A549 (cell line): ENCODE measurements around the gene KRT40. TPM values are rescaled to one million over a fixed set of nuclear protein-coding genes. Genes with fewer than 3 reads are reported as not detected.
A peak's percentile ranks its signal among the peaks of the same experiment; 100 is the strongest.

ENCODE experiments used
- ATAC-seq, 2 experiments: fragments of 200-7000 bp in 1 of 2; fragments of >200 bp in 1 of 2; cut with Nextera tagmentation in 1 of 2; cut with Tn5 transposase in 1 of 2; 3 replicates each; pipeline versions ENCODE4 v1.8.0 to v1.9.1; 2018 to 2020; ENCODE audit warnings: mild to moderate bottlenecking in 1 of 2, moderate library complexity in 1 of 2
- CTCF ChIA-PET: fragments of 300-600 bp; sonication (Branson Sonifier 250); formaldehyde crosslinking; extraction: SDS; loops from one replicate; lab custom pipeline; 2021; ENCODE audit warnings: antibody characterized with exemption, inconsistent platforms; lab: Yijun Ruan, JAX
- POLR2A ChIA-PET: fragments of 350-600 bp; formaldehyde crosslinking; extraction: SDS; loops from one replicate; lab custom pipeline; 2021; ENCODE audit warnings: antibody characterized with exemption, inconsistent platforms; lab: Yijun Ruan, JAX
- DNase-seq, 2 experiments: peaks; one replicate each; pipeline versions ENCODE4 v3.0.0 to v3.0.0-alpha.2; 2011 to 2016; ENCODE audit warnings: low read depth in 1 of 2, low spot score in 1 of 2
- FAIRE-seq: peaks from 2 replicates; lab custom pipeline; 2011; peaks lifted over from hg19 to GRCh38; lab: Jason Lieb, UNC
- H3K27ac ChIP-seq, 2 experiments: fragments of >200 bp; sonication (Bioruptor Twin); formaldehyde crosslinking; 3 replicates each; pipeline ENCODE4 v1.5.1; 2016 to 2017
- H3K4me1 ChIP-seq: fragments of >200 bp; sonication (Bioruptor Twin); formaldehyde crosslinking; 3 replicates; pipeline ENCODE4 v1.6.1; 2016
- H3K4me2 ChIP-seq: fragments of >200 bp; sonication (Bioruptor Twin); formaldehyde crosslinking; 3 replicates; pipeline ENCODE4 v1.6.1; 2016
- H3K4me3 ChIP-seq: fragments of >200 bp; sonication (Bioruptor Twin); formaldehyde crosslinking; 3 replicates; pipeline ENCODE4 v1.5.1; 2016
- H3K9me3 ChIP-seq: fragments of >200 bp; sonication (Bioruptor Twin); formaldehyde crosslinking; 3 replicates; pipeline ENCODE4 v1.6.1; 2016
- BHLHE40 ChIP-seq: IDR thresholded peaks from 2 replicates; pipeline ENCODE4 v1.6.1; 2012; ENCODE audit warnings: low read depth, low read length, inconsistent platforms
- CBX2 ChIP-seq: fragments of 200-600 bp; sonication (generic); IDR thresholded peaks from 2 replicates; pipeline ENCODE4 v1.6.1; 2016; ENCODE audit warnings: low read depth, mild to moderate bottlenecking, borderline replicate concordance
- CBX8 ChIP-seq: fragments of 200-600 bp; sonication (generic); IDR thresholded peaks from 2 replicates; pipeline ENCODE4 v1.6.1; 2016
- EP300 ChIP-seq, 2 experiments: fragments of >200 bp; sonication (Bioruptor Twin); formaldehyde crosslinking; IDR thresholded peaks; 2 replicates in 1 of 2; 3 replicates in 1 of 2; pipeline ENCODE4 v1.6.1; 2016 to 2017
- FOXS1 ChIP-seq: fragments of 250-450 bp; sonication (Bioruptor Pico); IDR thresholded peaks from 2 replicates; pipeline ENCODE4 v1.5.0; 2020; ENCODE audit warnings: mild to moderate bottlenecking, moderate library complexity
- HOXB13 ChIP-seq: fragments of 250-450 bp; sonication (Bioruptor Pico); IDR thresholded peaks from 2 replicates; pipeline ENCODE4 v1.5.0; 2020; ENCODE audit warnings: low read depth, mild to moderate bottlenecking, moderate library complexity
- HOXB5 ChIP-seq: fragments of 250-450 bp; sonication (Bioruptor Pico); IDR thresholded peaks from 2 replicates; pipeline ENCODE4 v1.5.0; 2020; ENCODE audit warnings: mild to moderate bottlenecking, moderate library complexity
- JUNB ChIP-seq: fragments of >200 bp; sonication (Bioruptor Twin); formaldehyde crosslinking; IDR thresholded peaks from 2 replicates; pipeline ENCODE4 v1.6.1; 2016
- RAD21 ChIP-seq, 2 experiments: fragments of >200 bp in 1 of 2; sonication (Bioruptor Twin) in 1 of 2; formaldehyde crosslinking in 1 of 2; IDR thresholded peaks in 1 of 2; conservative IDR thresholded peaks in 1 of 2; 2 replicates in 1 of 2; 3 replicates in 1 of 2; pipeline ENCODE4 v1.6.1; 2012 to 2018; ENCODE audit warnings: inconsistent platforms in 1 of 2
- RARB ChIP-seq: fragments of 250-450 bp; sonication (Bioruptor Pico); IDR thresholded peaks from 2 replicates; pipeline ENCODE4 v1.8.0; 2021; ENCODE audit warnings: mild to moderate bottlenecking, moderate library complexity
- RCOR1 ChIP-seq: fragments of 150-350 bp; IDR thresholded peaks from 2 replicates; pipeline ENCODE4 v1.6.1; 2014; ENCODE audit warnings: antibody characterized with exemption, low read length, low read depth
- TP53 ChIP-seq: fragments of 250-450 bp; sonication (Bioruptor Pico); IDR thresholded peaks from 2 replicates; pipeline ENCODE4 v1.5.0; 2021; ENCODE audit warnings: mild to moderate bottlenecking, moderate library complexity
- ZFP36 ChIP-seq: fragments of 450-650 bp; IDR thresholded peaks from 2 replicates; pipeline ENCODE4 v1.6.1; 2014; ENCODE audit warnings: borderline replicate concordance; ENCODE audit not compliant: partially characterized antibody
- WGBS: methylation state at CpG from one replicate; pipeline ENCODE4 v1.1.6; 2017; ENCODE audit errors: missing lambda C conversion rate; 5-methylcytosine and 5-hydroxymethylcytosine counted together
- polyA plus RNA-seq, 4 experiments: library from polyadenylated mRNA; depleted of rRNA in 3 of 4; stranded (reverse); fragments of >200 nt; fragmentation: RNase III in 1 of 4; extraction: RNeasy Plus Mini Kit Qiagen cat#74134 plus additional on column Dnase treatment in 1 of 4; gene quantifications; 2 replicates in 3 of 4; 3 replicates in 1 of 4; pipeline ENCODE4 v1.2.3, GENCODE V29; 2011 to 2017
- TF ChIP-seq, protein P1 (sequence below): fragments of 200-600 bp; sonication (generic); IDR thresholded peaks from 2 replicates; pipeline ENCODE4 v1.6.1; 2016; ENCODE audit warnings: antibody characterized with exemption, mild to moderate bottlenecking, moderate library complexity
- TF ChIP-seq, protein P2 (sequence below): fragments of >200 bp; sonication (Bioruptor Twin); formaldehyde crosslinking; IDR thresholded peaks from 3 replicates; pipeline ENCODE4 v1.5.1; 2016

KRT40 gene
- polyA plus RNA-seq, 2 of the 4 experiments (the other 2 are of a cell fraction): not detected

DNA sequence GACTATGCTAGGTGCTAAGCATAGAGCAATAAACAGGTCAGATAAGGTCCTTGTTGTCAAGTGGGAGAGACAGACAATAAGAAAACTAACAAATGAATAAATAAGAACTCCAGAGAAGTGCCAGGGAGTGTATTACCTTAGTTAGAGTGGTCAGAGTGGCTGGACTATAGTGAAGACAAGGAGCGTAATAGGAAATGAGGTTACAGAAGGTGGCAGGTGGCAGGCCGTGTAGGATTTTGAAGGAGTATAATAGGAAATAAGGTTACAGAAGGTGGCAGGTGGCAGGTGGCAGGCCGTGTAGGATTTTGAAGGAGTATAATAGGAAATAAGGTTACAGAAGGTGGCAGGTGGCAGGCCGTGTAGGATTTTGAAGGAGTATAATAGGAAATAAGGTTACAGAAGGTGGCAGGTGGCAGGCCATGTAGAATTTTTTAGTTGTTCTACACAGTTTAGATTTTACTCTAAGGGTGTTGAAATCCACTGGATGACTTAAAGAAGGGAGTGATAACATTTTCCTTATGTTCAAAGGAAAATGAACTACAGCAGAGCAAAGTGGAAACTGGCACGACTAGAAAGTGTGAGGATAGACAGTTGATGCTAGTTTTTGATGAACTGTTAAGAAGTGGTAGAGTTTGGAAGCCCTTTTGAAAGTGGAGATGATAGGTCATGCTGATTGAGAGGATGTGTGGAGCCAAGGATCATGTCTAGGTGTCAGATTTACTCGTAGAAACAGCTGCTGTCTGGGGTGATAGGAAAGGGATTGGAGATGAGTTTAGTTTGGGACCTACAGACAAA is 28.4 kb upstream of the KRT40 start:
- CTCF ChIA-PET: no interaction called here
- no peak for ATAC-seq
- TF ChIP-seq HOXB13 (CRISPR knock-in tag) (no peak), RARB (CRISPR knock-in tag) (no peak), EP300 (IDR thresholded peaks at IDR 0.05) (no peak), HOXB5 (CRISPR knock-in tag) (no peak), CBX2 (no peak), RAD21 (conservative IDR thresholded peaks at IDR 0.05 in 1 of 2, IDR thresholded peaks at IDR 0.05 in 1 of 2) (no peak), BHLHE40 (no peak), CBX8 (no peak), TP53 (CRISPR knock-in tag) (no peak), ZFP36 (no peak), JUNB (no peak)
- TF ChIP-seq, protein P1, sequence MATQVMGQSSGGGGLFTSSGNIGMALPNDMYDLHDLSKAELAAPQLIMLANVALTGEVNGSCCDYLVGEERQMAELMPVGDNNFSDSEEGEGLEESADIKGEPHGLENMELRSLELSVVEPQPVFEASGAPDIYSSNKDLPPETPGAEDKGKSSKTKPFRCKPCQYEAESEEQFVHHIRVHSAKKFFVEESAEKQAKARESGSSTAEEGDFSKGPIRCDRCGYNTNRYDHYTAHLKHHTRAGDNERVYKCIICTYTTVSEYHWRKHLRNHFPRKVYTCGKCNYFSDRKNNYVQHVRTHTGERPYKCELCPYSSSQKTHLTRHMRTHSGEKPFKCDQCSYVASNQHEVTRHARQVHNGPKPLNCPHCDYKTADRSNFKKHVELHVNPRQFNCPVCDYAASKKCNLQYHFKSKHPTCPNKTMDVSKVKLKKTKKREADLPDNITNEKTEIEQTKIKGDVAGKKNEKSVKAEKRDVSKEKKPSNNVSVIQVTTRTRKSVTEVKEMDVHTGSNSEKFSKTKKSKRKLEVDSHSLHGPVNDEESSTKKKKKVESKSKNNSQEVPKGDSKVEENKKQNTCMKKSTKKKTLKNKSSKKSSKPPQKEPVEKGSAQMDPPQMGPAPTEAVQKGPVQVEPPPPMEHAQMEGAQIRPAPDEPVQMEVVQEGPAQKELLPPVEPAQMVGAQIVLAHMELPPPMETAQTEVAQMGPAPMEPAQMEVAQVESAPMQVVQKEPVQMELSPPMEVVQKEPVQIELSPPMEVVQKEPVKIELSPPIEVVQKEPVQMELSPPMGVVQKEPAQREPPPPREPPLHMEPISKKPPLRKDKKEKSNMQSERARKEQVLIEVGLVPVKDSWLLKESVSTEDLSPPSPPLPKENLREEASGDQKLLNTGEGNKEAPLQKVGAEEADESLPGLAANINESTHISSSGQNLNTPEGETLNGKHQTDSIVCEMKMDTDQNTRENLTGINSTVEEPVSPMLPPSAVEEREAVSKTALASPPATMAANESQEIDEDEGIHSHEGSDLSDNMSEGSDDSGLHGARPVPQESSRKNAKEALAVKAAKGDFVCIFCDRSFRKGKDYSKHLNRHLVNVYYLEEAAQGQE: no peak
- TF ChIP-seq, protein P2, sequence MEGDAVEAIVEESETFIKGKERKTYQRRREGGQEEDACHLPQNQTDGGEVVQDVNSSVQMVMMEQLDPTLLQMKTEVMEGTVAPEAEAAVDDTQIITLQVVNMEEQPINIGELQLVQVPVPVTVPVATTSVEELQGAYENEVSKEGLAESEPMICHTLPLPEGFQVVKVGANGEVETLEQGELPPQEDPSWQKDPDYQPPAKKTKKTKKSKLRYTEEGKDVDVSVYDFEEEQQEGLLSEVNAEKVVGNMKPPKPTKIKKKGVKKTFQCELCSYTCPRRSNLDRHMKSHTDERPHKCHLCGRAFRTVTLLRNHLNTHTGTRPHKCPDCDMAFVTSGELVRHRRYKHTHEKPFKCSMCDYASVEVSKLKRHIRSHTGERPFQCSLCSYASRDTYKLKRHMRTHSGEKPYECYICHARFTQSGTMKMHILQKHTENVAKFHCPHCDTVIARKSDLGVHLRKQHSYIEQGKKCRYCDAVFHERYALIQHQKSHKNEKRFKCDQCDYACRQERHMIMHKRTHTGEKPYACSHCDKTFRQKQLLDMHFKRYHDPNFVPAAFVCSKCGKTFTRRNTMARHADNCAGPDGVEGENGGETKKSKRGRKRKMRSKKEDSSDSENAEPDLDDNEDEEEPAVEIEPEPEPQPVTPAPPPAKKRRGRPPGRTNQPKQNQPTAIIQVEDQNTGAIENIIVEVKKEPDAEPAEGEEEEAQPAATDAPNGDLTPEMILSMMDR: no peak
- no peak for DNase-seq
- Histone ChIP-seq H3K4me3 (no peak overlapping the region), H3K4me1 (peaks cover 18% of the 10 kb centered on the region; the same call in 2 of the 3 replicates), H3K4me2 (no peak overlapping the region), H3K27ac (no peak overlapping the region), H3K9me3 (no peaks in the 10 kb centered on the region)
- WGBS: 72% methylated on average over 6 of the region's 6 CpGs
- POLR2A ChIA-PET: no interaction called here
- peak; percentile 51 for FAIRE-seq

- CTCF ChIA-PET: no interaction called here
- Histone ChIP-seq H3K4me2 (no peak overlapping the region), H3K27ac (no peak overlapping the region), H3K4me3 (no peak overlapping the region), H3K4me1 (peaks cover 18% of the 10 kb centered on the region; the same call in 2 of the 3 replicates), H3K9me3 (no peaks in the 10 kb centered on the region)
- DNase-seq (no peak), ATAC-seq (no peak), FAIRE-seq (peak; percentile 54)
- TF ChIP-seq RCOR1: no peak
- TF ChIP-seq CBX2: no peak
- POLR2A ChIA-PET: no interaction called here
Observed at GRCh38 chr17:41010441-41010840, 26.3 kb upstream of the KRT40 start.

DNA sequence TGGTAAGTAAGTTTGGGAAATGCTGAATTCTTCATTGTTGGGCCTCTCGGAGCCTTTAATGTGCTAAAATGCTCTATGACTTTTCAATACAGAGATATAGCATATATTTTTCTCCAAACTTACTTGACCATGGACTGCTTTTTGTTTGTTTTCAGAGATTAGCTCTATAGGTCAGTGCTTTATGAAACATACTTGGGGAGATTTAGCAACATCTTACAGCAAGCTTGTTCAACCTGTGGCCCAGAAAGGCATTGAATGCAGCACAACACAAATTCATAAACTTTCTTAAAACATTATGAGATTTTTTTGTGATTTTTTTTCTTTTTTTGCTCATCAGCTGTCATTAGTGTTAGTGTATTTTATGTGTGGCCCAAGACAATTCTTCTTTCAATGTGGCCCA is 25.8 kb upstream of the KRT40 start:
- ChIA-PET POLR2A (no interaction called here), CTCF (interaction anchor here (0.9 to 1.0 kb wide), 2 partner anchors 8 to 539 kb away, joined by 3 read pairs; no protein-coding TSS in a partner anchor)
- H3K4me2 ChIP-seq: 0 out of 3 replicates have a peak overlapping the region, but pooled peaks have one; percentile 8
- no peak overlapping the region for H3K27ac ChIP-seq
- peaks cover 18% of the 10 kb centered on the region; the same call in 2 of the 3 replicates for H3K4me1 ChIP-seq
- H3K4me3 ChIP-seq: no peak overlapping the region
- TF ChIP-seq FOXS1 (CRISPR knock-in tag): no peak
- FAIRE-seq: no peak
- no peaks in the 10 kb centered on the region for H3K9me3 ChIP-seq
- no peak for DNase-seq
- 90% methylated on average over 1 of the region's 1 CpG for WGBS
- no peak for ATAC-seq
